IMR-90 (cell line): Measurements from ENCODE around the gene SPTLC2. TPM values are rescaled to one million over a fixed set of nuclear protein-coding genes. Genes with fewer than 3 reads are reported as not detected.

Source experiments
- ATAC-seq: fragments of 200-7000 bp; cut with Tn5 transposase; 2 replicates; pipeline ENCODE4 v1.9.1; 2020; ENCODE audit warnings: low read depth, mild to moderate bottlenecking, moderate library complexity
- BruUV-seq: library from RNA; stranded (reverse); fragments of 400-500 nt; replicated peaks from 2 replicates; lab custom pipeline; 2021; lab: Mats Ljungman, UMichigan
- CTCF ChIA-PET: fragments of 300-600 bp; formaldehyde crosslinking; extraction: SDS; loops from one replicate; lab custom pipeline; 2021; ENCODE audit warnings: antibody characterized with exemption; lab: Yijun Ruan, JAX
- POLR2A ChIA-PET: fragments of 300-600 bp; sonication (Branson Sonifier 250); formaldehyde crosslinking; loops from one replicate; lab custom pipeline; 2022; ENCODE audit warnings: antibody characterized with exemption; ENCODE audit not compliant: unreplicated experiment; lab: Charles Lee
- DNase-seq: peaks from one replicate; pipeline ENCODE4 v3.0.0; 2013
- H2AFZ ChIP-seq: replicated peaks from 2 replicates; pipeline ENCODE3; 2013; ENCODE audit warnings: low read length, mild to moderate bottlenecking; ENCODE audit not compliant: poor library complexity
- H2AK5ac ChIP-seq: 2 replicates; pipeline ENCODE4 v1.6.1; 2013; ENCODE audit warnings: low read depth, low read length, inconsistent platforms
- H2AK9ac ChIP-seq: replicated peaks from 2 replicates; pipeline ENCODE3; 2013; ENCODE audit warnings: mild to moderate bottlenecking, low read depth, low read length, moderate library complexity; ENCODE audit not compliant: poor library complexity
- H2BK120ac ChIP-seq: 2 replicates; pipeline ENCODE4 v1.6.1; 2013; ENCODE audit warnings: low read depth, low read length, inconsistent platforms
- H2BK15ac ChIP-seq: 3 replicates; pipeline ENCODE4 v1.6.1; 2013; ENCODE audit warnings: low read depth, low read length, inconsistent platforms
- H2BK20ac ChIP-seq: 2 replicates; pipeline ENCODE4 v1.6.1; 2013; ENCODE audit warnings: low read depth, mild to moderate bottlenecking, inconsistent platforms, low read length, moderate library complexity
- H2BK5ac ChIP-seq: 2 replicates; pipeline ENCODE4 v1.6.1; 2013; ENCODE audit warnings: mild to moderate bottlenecking, low read depth, low read length, inconsistent platforms; ENCODE audit not compliant: poor library complexity, severe bottlenecking
- H3K14ac ChIP-seq: replicated peaks from 2 replicates; pipeline ENCODE4 v1.6.1; 2013; ENCODE audit warnings: low read depth, low read length, inconsistent platforms
- H3K18ac ChIP-seq: 2 replicates; pipeline ENCODE4 v1.6.1; 2013; ENCODE audit warnings: low read depth, low read length, control low read depth
- H3K23ac ChIP-seq: 2 replicates; pipeline ENCODE4 v1.6.1; 2013; ENCODE audit warnings: low read depth, low read length, inconsistent platforms
- H3K27ac ChIP-seq: 2 replicates; pipeline ENCODE4 v1.5.1; 2013; ENCODE audit warnings: mild to moderate bottlenecking, control low read depth, low read length; ENCODE audit not compliant: insufficient read depth
- H3K27me3 ChIP-seq: 2 replicates; pipeline ENCODE4 v1.6.1; 2013; ENCODE audit warnings: low read length; ENCODE audit not compliant: control insufficient read depth, insufficient read depth
- H3K36me3 ChIP-seq: 2 replicates; pipeline ENCODE4 v1.6.1; 2013; ENCODE audit warnings: low read length, mixed read lengths; ENCODE audit not compliant: control insufficient read depth, insufficient read depth
- H3K4ac ChIP-seq: 2 replicates; pipeline ENCODE4 v1.6.1; 2013; ENCODE audit warnings: low read depth, low read length, inconsistent platforms
- H3K4me1 ChIP-seq: 2 replicates; pipeline ENCODE4 v1.6.1; 2013; ENCODE audit warnings: low read length, mixed read lengths; ENCODE audit not compliant: control insufficient read depth, insufficient read depth
- H3K4me2 ChIP-seq: 2 replicates; pipeline ENCODE4 v1.6.1; 2013; ENCODE audit warnings: low read depth, mild to moderate bottlenecking, control low read depth, low read length, moderate library complexity
- H3K4me3 ChIP-seq: 2 replicates; pipeline ENCODE4 v1.5.1; 2013; ENCODE audit warnings: low read depth, mild to moderate bottlenecking, control low read depth, low read length, moderate library complexity; ENCODE audit not compliant: insufficient read depth
- H3K56ac ChIP-seq: 2 replicates; pipeline ENCODE4 v1.6.1; 2013; ENCODE audit warnings: low read length, inconsistent platforms; ENCODE audit not compliant: insufficient read depth; ENCODE audit errors: extremely low read depth
- H3K79me1 ChIP-seq, 2 experiments: 2 replicates each; pipeline ENCODE4 v1.6.1; 2013; ENCODE audit warnings: low read length in 2 of 2, inconsistent platforms in 1 of 2, low read depth in 1 of 2
- H3K9ac ChIP-seq: 2 replicates; pipeline ENCODE4 v1.6.1; 2013; ENCODE audit warnings: low read depth, low read length, control low read depth
- H3K9me1 ChIP-seq: 2 replicates; pipeline ENCODE4 v1.6.1; 2013; ENCODE audit warnings: low read length, inconsistent platforms; ENCODE audit not compliant: insufficient read depth
- H3K9me3 ChIP-seq: 2 replicates; pipeline ENCODE4 v1.6.1; 2013; ENCODE audit warnings: low read length; ENCODE audit not compliant: control insufficient read depth, insufficient read depth
- H4K20me1 ChIP-seq: 2 replicates; pipeline ENCODE4 v1.6.1; 2013; ENCODE audit warnings: low read length, inconsistent platforms; ENCODE audit not compliant: insufficient read depth
- H4K5ac ChIP-seq: 2 replicates; pipeline ENCODE4 v1.6.1; 2013; ENCODE audit warnings: mild to moderate bottlenecking, low read depth, low read length, control low read depth
- H4K8ac ChIP-seq, 2 experiments: 2 replicates each; pipeline ENCODE4 v1.6.1; 2013; ENCODE audit warnings: low read depth in 2 of 2, low read length in 2 of 2, control low read depth in 1 of 2, inconsistent platforms in 1 of 2
- H4K91ac ChIP-seq: 2 replicates; pipeline ENCODE4 v1.6.1; 2013; ENCODE audit warnings: low read depth, low read length, inconsistent platforms; ENCODE audit not compliant: insufficient read depth
- BHLHE40 ChIP-seq: fragments of 150-350 bp; IDR thresholded peaks from 2 replicates; pipeline ENCODE4 v1.6.1; 2016; ENCODE audit warnings: mild to moderate bottlenecking, low read depth, low read length
- CEBPB ChIP-seq: IDR thresholded peaks from 2 replicates; pipeline ENCODE4 v1.6.1; 2012; ENCODE audit warnings: low read depth, low read length, improper control_type of control experiment
- CHD1 ChIP-seq: IDR thresholded peaks from 2 replicates; pipeline ENCODE4 v1.6.1; 2012; ENCODE audit warnings: low read depth, low read length, improper control_type of control experiment
- CTCF ChIP-seq: conservative IDR thresholded peaks from 2 replicates; pipeline ENCODE4 v1.5.1; 2012; ENCODE audit warnings: mild to moderate bottlenecking, low read depth, low read length, improper control_type of control experiment
- ELK1 ChIP-seq: fragments of 150-350 bp; IDR thresholded peaks from 2 replicates; pipeline ENCODE4 v1.6.1; 2016; ENCODE audit warnings: low read depth, mild to moderate bottlenecking, low read length, moderate library complexity, borderline replicate concordance
- MAFK ChIP-seq: IDR thresholded peaks from 2 replicates; pipeline ENCODE4 v1.6.1; 2012; ENCODE audit warnings: low read depth, low read length, improper control_type of control experiment
- NFE2L2 ChIP-seq: fragments of 150-350 bp; IDR thresholded peaks from 2 replicates; pipeline ENCODE4 v1.6.1; 2016; ENCODE audit warnings: low read depth, mild to moderate bottlenecking, low read length
- POLR2A ChIP-seq: IDR thresholded peaks from 2 replicates; pipeline ENCODE4 v1.6.1; 2012; ENCODE audit warnings: mild to moderate bottlenecking, low read depth, low read length
- RAD21 ChIP-seq: IDR thresholded peaks from 2 replicates; pipeline ENCODE4 v1.6.1; 2012; ENCODE audit warnings: low read length, improper control_type of control experiment
- RCOR1 ChIP-seq: IDR thresholded peaks from 2 replicates; pipeline ENCODE4 v1.6.1; 2012; ENCODE audit warnings: mild to moderate bottlenecking, low read length, improper control_type of control experiment; ENCODE audit not compliant: insufficient replicate concordance
- RFX5 ChIP-seq: IDR thresholded peaks from 2 replicates; pipeline ENCODE4 v1.8.0; 2012; ENCODE audit warnings: low read depth, mild to moderate bottlenecking, low read length, moderate library complexity
- USF2 ChIP-seq: fragments of 150-350 bp; IDR thresholded peaks from 2 replicates; pipeline ENCODE4 v1.6.1; 2017; ENCODE audit warnings: mild to moderate bottlenecking, antibody characterized with exemption, low read length, low read depth
- WGBS, 2 experiments: methylation state at CpG; one replicate each; pipeline versions ENCODE4 v1.1.5 to v1.1.7; 2013; ENCODE audit warnings: missing lambda C conversion rate in 2 of 2; ENCODE audit not compliant: insufficient read length in 1 of 2; ENCODE audit errors: extremely low coverage in 2 of 2; 5-methylcytosine and 5-hydroxymethylcytosine counted together
- dilution Hi-C: fragments of 300-500 bp; cut with HindIII; formaldehyde crosslinking; loops from one replicate; pipeline ENCODE4 v1.14.3; 2018; ENCODE audit warnings: low sequenced_read_pairs; ENCODE audit not compliant: unreplicated experiment
- in situ Hi-C: fragments of 300-500 bp; cut with MboI; formaldehyde crosslinking; loops from 3 replicates; pipeline ENCODE4 v1.14.3; 2019; ENCODE audit warnings: low sequenced_read_pairs, inconsistent platforms, mixed read lengths
- intact Hi-C: fragments of 100-400 bp; cut with micrococcal nuclease; formaldehyde crosslinking; loops from 2 replicates; pipeline ENCODE4 v1.10.0; 2022
- polyA plus RNA-seq, 3 experiments: library from polyadenylated mRNA; depleted of rRNA; stranded (reverse); fragments of >200 nt; gene quantifications; 2 replicates each; pipeline ENCODE4 v1.2.3, GENCODE V29; 2012; ENCODE audit warnings: low replicate concordance in 1 of 3
- total RNA-seq: library from RNA; depleted of rRNA; stranded (reverse); fragments of >200 nt; gene quantifications from 2 replicates; pipeline ENCODE4 v1.2.3, GENCODE V29; 2012

SPTLC2 gene
- total and polyA plus RNA-seq, 2 of the 4 experiments (the other 2 are of a cell fraction): 22.6 to 68.3 TPM

- Histone ChIP-seq H3K4ac (peak overlapping the region; percentile 68), H2BK15ac (no peak overlapping the region; the same call in 2 of the 3 replicates), H3K23ac (peak overlapping the region; percentile 18; the same call in 1 of the 2 replicates), H3K79me1 (peaks cover 31 to 56% of the 10 kb centered on the region in 2 experiments), H2BK5ac (peak overlapping the region; percentile 2), H3K4me3 (no peak overlapping the region), H3K4me1 (peaks cover 22% of the 10 kb centered on the region), H3K27ac (peak overlapping the region; percentile 67; the same call in 1 of the 2 replicates), H2AK5ac (peak overlapping the region; percentile 31; the same call in 1 of the 2 replicates), H4K91ac (peak overlapping the region; percentile 18; the same call in 1 of the 2 replicates), H3K27me3 (no peaks in the 10 kb centered on the region), H4K8ac (peak overlapping the region in 1 of 2 experiments; percentile 53; a peak in 2 of 4 replicates), H3K4me2 (no peak overlapping the region), H2AFZ (no peak overlapping the region), H4K20me1 (peaks cover 31% of the 10 kb centered on the region), H3K14ac (0 out of 2 replicates have a peak overlapping the region, but pooled peaks have one; percentile 5), H2BK20ac (peak overlapping the region; percentile 27; the same call in 1 of the 2 replicates), H3K9me1 (peaks cover 10% of the 10 kb centered on the region), H3K18ac (peak overlapping the region; percentile 4; the same call in 1 of the 2 replicates), H4K5ac (peak overlapping the region; percentile 31), H2BK120ac (peak overlapping the region; percentile 62; the same call in 1 of the 2 replicates), H2AK9ac (no peak overlapping the region), H3K36me3 (no peaks in the 10 kb centered on the region), H3K9me3 (no peaks in the 10 kb centered on the region), H3K9ac (no peak overlapping the region), H3K56ac (no peak overlapping the region)
- ChIA-PET POLR2A (interaction anchor here (0.8 kb wide), 1 partner anchor 30 kb away, joined by 3 read pairs; no protein-coding TSS in a partner anchor), CTCF (interaction anchor here (0.6 kb wide), 1 partner anchor 16 kb away, joined by 3 read pairs; no protein-coding TSS in a partner anchor)
- peak; percentile 54 for ATAC-seq
- no CpG with 5 or more reads among the region's 3 CpGs for WGBS, 2 experiments
- in situ Hi-C loops: no loop called here
- TF ChIP-seq NFE2L2: no peak
- no peak for TF ChIP-seq USF2
- no peak for TF ChIP-seq CHD1
- no peak for TF ChIP-seq MAFK
- TF ChIP-seq RFX5: no peak
- no peak for TF ChIP-seq CTCF
- TF ChIP-seq POLR2A: no peak
- TF ChIP-seq BHLHE40: no peak
- no peak for TF ChIP-seq ELK1
- no peak for TF ChIP-seq RCOR1
- no peak for TF ChIP-seq CEBPB
- no peak for TF ChIP-seq RAD21
- dilution Hi-C loops: no loop called here
- intact Hi-C loops: no loop called here
- DNase-seq: peak; percentile 61
- no TSS peak for BruUV-seq
Measured at GRCh38 chr14:77582511-77582910, 33.9 kb downstream of the SPTLC2 start.
